ENCODE data around the gene PERCC1.
"Not testable (repeated sequence)": the region's sequence is repeated elsewhere in the genome, so short reads cannot be mapped to it uniquely, and the experiment has no call there.

Gene PERCC1

GRCh38 chr16:1451702-1452392 lies 21.0 kb downstream of the PERCC1 start:
- DNase-seq, result no peak

GRCh38 chr16:1452530-1452929 lies 21.7 kb downstream of the PERCC1 start:
- DNase-seq, result no peak

DNA sequence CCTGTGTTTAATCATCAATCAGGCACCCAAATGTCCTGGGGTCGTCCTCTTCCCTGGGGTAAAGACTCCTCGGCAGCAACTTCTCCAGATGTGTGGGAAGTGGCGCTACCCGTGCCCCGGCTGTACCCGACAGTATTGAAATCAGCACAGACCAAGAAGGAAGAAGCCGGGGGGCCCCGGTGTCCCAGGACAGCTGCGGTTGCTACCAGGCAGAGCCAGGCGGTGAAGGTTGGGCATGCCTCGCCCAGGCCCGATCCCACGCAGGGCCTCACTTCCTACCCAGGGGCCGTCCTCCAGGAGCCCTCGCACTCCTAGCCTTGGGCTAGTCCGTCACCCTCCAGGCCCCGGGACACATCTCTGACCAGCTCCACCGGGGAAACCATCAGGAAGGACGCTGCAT lies 22.4 kb downstream of the PERCC1 start:
- no peak for DNase-seq

DNA sequence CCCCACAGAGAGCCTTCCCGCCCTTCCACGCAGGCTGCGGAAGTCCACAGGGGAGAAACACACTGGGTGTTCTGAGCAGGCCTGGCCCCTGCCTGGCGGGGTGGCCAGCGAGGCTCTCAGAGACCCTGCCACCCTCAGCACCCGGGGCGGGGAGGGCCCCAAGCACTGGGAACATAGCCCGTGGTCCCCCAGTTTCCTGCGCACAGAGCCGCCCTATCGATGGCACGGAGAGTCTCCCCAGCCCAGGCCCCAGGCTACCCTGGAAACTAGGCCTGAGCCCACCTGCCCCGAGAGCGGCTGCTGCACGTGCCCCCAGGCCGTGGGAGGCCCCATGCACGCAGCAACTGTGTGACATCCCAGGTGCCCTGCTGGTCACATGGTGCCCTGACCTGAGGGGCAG lies 23.7 kb downstream of the PERCC1 start:
- DNase-seq, result no peak

GRCh38 chr16:1455190-1456171 lies 24.6 kb downstream of the PERCC1 start:
- no peak for DNase-seq

DNA sequence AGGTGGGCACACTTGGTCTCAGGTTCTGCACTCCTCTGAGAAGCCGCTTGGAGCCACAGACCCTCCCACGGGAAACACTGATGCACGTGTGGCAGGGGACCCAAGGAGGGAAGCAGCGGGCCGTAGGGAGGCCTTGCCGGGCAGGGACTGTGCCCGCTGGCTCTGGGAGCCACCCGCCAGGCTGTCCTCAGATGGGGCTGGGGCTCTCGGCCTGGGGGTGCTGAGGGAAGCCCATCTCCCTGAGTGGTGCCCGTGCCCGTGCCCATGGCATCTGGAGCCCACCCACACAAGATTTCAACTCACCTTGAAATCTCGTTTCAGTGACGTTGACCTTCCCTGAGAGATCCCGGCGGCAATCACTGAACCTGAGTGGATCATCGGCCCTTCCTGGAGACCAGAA lies 26.1 kb downstream of the PERCC1 start:
- DNase-seq, result no peak

- no peak for DNase-seq
Measured at GRCh38 chr16:1457489-1458245, 26.8 kb downstream of the PERCC1 start.

GRCh38 chr16:1458336-1458976 lies 27.6 kb downstream of the PERCC1 start:
- no peak for DNase-seq

- DNase-seq, result no peak
Measured at GRCh38 chr16:1458977-1459341, 28.1 kb downstream of the PERCC1 start.

- DNase-seq, result no peak
Measured at GRCh38 chr16:1459967-1460366, 29.1 kb downstream of the PERCC1 start.

DNA sequence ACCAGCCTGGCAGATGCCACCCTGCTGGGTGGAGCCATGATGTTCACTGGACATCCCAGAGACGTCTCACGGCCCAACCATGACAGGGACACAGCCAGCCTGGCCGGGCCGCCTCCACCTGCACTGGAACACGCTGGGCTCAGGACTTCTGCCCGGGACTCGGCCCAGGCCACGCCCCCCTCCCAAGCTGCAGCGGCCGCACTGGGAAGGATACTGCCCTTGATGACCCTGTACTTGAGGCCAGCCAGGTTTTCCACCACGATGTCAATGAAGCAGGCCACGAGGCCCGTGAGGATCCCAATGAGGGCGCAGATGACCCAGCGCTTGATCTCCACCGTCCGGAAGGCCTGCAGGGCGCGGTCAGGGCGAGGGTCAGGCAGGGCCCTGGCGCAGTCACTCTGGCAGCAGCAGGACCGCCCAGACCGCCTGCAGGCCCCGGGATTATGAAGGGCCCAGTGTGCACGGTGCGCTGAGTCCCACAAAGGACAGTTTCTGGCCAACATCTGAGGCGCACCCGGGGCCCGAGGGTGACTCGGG lies 29.8 kb downstream of the PERCC1 start:
- no peak for DNase-seq

- DNase-seq, result no peak
Measured at GRCh38 chr16:1461146-1461545, 30.3 kb downstream of the PERCC1 start.

GRCh38 chr16:1464196-1464893 lies 33.5 kb downstream of the PERCC1 start:
- no peak for DNase-seq

DNA sequence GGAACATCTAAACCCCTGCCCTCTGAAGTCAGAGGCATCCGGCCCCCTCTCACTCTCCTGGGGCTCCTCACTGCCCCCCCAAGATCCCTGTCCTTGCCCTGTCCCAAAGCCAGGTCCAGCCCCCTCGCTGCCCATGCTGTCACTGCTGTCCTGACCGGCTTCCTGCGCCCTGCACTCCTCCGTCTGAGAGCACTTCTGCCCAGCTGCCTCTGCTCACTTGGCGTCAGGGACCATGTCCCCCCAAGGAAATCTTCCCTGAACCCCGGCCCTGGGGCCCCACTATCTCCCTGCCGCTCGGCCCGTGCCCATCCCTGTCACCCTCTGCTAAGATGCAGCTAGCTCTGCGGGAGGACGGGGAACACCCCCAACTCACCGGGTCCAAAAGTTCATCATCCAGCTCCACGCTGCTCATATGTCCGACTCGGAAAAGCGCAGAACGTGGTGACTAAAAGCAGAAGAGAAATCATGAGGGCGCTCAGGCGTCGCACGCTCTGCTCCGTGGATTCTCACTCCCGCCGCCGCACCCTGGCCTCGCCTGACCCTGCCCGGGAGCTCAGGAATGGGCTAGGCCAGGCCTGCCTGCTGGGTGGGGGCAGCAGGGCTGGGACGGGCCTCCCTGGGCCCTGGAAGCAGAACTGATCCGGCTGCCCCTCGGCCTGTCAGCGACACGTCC lies 34.2 kb downstream of the PERCC1 start:
- DNase-seq, result no peak

GRCh38 chr16:1465567-1465915 lies 34.7 kb downstream of the PERCC1 start:
- no peak for DNase-seq

- DNase-seq, result no peak
Measured at GRCh38 chr16:1466054-1466453, 35.2 kb downstream of the PERCC1 start.

- no peak for DNase-seq
Measured at GRCh38 chr16:1466968-1467521, 36.2 kb downstream of the PERCC1 start.

GRCh38 chr16:1468426-1468810 lies 37.5 kb downstream of the PERCC1 start:
- no peak for DNase-seq

DNA sequence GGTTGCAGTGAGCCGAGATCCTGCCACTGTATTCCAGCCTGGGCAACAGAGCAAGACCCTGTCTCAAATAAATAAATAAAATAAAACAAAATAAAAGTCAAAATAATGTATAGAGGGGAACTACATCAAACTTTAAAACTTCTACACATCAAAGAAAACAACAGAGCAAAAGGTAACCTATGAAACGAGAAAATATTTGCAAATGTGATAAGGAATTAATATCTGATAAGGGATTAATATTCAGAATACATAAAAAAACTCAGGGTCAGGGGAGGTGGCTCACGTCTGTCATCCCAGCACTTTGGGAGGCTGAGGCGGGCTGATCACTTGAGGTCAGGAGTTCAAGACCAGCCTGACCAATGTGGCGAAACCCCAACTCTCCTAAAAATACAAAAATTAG lies 38.3 kb downstream of the PERCC1 start:
- DNase-seq, result not testable (repeated sequence)

DNA sequence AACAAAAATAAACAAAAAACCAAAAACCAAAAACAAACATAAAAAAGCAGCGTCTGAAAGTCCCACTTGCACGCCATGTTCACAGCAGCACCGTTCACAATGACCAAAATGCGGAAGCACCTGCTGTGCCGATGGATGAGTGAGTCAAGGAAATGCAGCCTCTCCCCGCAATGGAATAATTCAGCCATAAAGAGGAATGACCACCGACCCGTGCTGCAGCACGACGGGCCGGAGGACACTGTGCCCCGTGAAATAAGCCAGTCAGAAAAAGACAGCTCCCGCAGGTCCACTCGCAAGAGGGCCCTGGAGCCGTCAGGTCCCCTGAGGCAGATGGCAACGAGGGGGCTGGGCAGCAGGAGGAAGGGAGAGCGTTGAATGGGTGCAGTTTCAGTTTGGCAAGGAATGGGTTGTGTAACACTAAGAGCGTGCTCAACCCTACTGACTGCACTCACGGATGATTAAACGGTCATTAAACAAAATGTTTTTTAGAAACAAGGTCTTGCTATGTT lies 38.9 kb downstream of the PERCC1 start:
- DNase-seq, result no peak

Data from NCI-H146 (cell line).